Neuronal stem cell (in vitro differentiated cells): Measurements from ENCODE around the gene TRIP13.
"Not testable (repeated sequence)": the region's sequence is repeated elsewhere in the genome, so short reads cannot be mapped to it uniquely, and the experiment has no call there.

Source experiments
- DNase-seq: peaks from one replicate; pipeline ENCODE4 v3.0.0-alpha.2; 2013; ENCODE audit warnings: low spot score
- H2AFZ ChIP-seq: one replicate; pipeline ENCODE4 v1.6.1; 2013; ENCODE audit warnings: mild to moderate bottlenecking, low read length, inconsistent platforms
- H2AK5ac ChIP-seq: 2 replicates; pipeline ENCODE4 v1.6.1; 2013; ENCODE audit warnings: low read depth, mild to moderate bottlenecking, inconsistent platforms, low read length, moderate library complexity, mixed read lengths
- H2BK120ac ChIP-seq: 2 replicates; pipeline ENCODE4 v1.6.1; 2013; ENCODE audit warnings: low read depth, mild to moderate bottlenecking, inconsistent platforms, low read length, moderate library complexity, mixed read lengths
- H2BK12ac ChIP-seq: one replicate; pipeline ENCODE4 v1.6.1; 2013; ENCODE audit warnings: low read length, inconsistent platforms
- H2BK15ac ChIP-seq: 2 replicates; pipeline ENCODE4 v1.6.1; 2013; ENCODE audit warnings: mild to moderate bottlenecking, low read length, inconsistent platforms, mixed read lengths
- H2BK5ac ChIP-seq: one replicate; pipeline ENCODE4 v1.6.1; 2013; ENCODE audit warnings: inconsistent platforms, mild to moderate bottlenecking, low read length, moderate library complexity
- H3K14ac ChIP-seq: one replicate; pipeline ENCODE4 v1.6.1; 2013; ENCODE audit warnings: low read length, inconsistent platforms
- H3K18ac ChIP-seq: 2 replicates; pipeline ENCODE4 v1.6.1; 2013; ENCODE audit warnings: low read length, inconsistent platforms
- H3K23ac ChIP-seq: 2 replicates; pipeline ENCODE4 v1.6.1; 2013; ENCODE audit warnings: low read depth, mild to moderate bottlenecking, mixed read lengths, low read length, inconsistent platforms; ENCODE audit not compliant: poor library complexity
- H3K27ac ChIP-seq: replicated peaks from 3 replicates; pipeline ENCODE4 v1.5.1; 2013; ENCODE audit warnings: low read length, inconsistent platforms
- H3K27me3 ChIP-seq, 3 experiments: 2 replicates each; pipeline ENCODE4 v1.6.1; 2013; ENCODE audit warnings: low read length in 3 of 3, mild to moderate bottlenecking in 2 of 3, inconsistent platforms in 1 of 3, low read depth in 1 of 3, mixed read lengths in 1 of 3, moderate library complexity in 1 of 3; ENCODE audit not compliant: control insufficient read depth in 3 of 3, insufficient read depth in 3 of 3
- H3K36me3 ChIP-seq, 2 donors: replicated peaks in 1 of 2; 2 replicates each; pipeline ENCODE4 v1.6.1; 2013; ENCODE audit warnings: low read length in 2 of 2; ENCODE audit not compliant: control insufficient read depth in 2 of 2, insufficient read depth in 2 of 2
- H3K4ac ChIP-seq: 2 replicates; pipeline ENCODE4 v1.6.1; 2013; ENCODE audit warnings: inconsistent platforms, mild to moderate bottlenecking, low read length, moderate library complexity
- H3K4me1 ChIP-seq, 2 donors: 1 replicate in 1 of 2; 2 replicates in 1 of 2; pipeline ENCODE4 v1.6.1; 2013; ENCODE audit warnings: low read length in 2 of 2, low read depth in 1 of 2; ENCODE audit not compliant: control insufficient read depth in 2 of 2, insufficient read depth in 1 of 2
- H3K4me2 ChIP-seq: one replicate; pipeline ENCODE4 v1.6.1; 2013; ENCODE audit warnings: mild to moderate bottlenecking, low read length, inconsistent platforms; ENCODE audit not compliant: insufficient read depth, poor library complexity, severe bottlenecking
- H3K4me3 ChIP-seq, 2 donors: 2 replicates each; pipeline ENCODE4 v1.5.1; 2013; ENCODE audit warnings: low read length in 2 of 2, mild to moderate bottlenecking in 2 of 2, inconsistent platforms in 1 of 2, moderate library complexity in 1 of 2
- H3K79me1 ChIP-seq: one replicate; pipeline ENCODE4 v1.6.1; 2013; ENCODE audit warnings: low read depth, mild to moderate bottlenecking, inconsistent platforms, low read length, moderate library complexity
- H3K9ac ChIP-seq: one replicate; pipeline ENCODE4 v1.6.1; 2013; ENCODE audit warnings: mild to moderate bottlenecking, low read depth, low read length, inconsistent platforms; ENCODE audit not compliant: poor library complexity
- H3K9me3 ChIP-seq, 2 donors: replicated peaks in 1 of 2; 2 replicates each; pipeline versions ENCODE3 to v1.6.1; 2013; ENCODE audit warnings: low read length in 2 of 2, mild to moderate bottlenecking in 2 of 2, inconsistent platforms in 1 of 2, low read depth in 1 of 2, mixed read lengths in 1 of 2, moderate library complexity in 1 of 2; ENCODE audit not compliant: control insufficient read depth in 2 of 2, insufficient read depth in 1 of 2
- H4K8ac ChIP-seq: one replicate; pipeline ENCODE4 v1.6.1; 2013; ENCODE audit warnings: low read depth, mild to moderate bottlenecking, inconsistent platforms, low read length, moderate library complexity
- H4K91ac ChIP-seq: one replicate; pipeline ENCODE4 v1.6.1; 2013; ENCODE audit warnings: low read length, low read depth, mild to moderate bottlenecking, inconsistent platforms; ENCODE audit not compliant: poor library complexity
- WGBS, 2 donors: extraction: QIAGEN DNeasy Blood & Tissue Kit; methylation state at CpG; one replicate each; pipeline ENCODE4 v1.1.7; 2013; ENCODE audit warnings: missing lambda C conversion rate in 2 of 2, mixed read lengths in 1 of 2; ENCODE audit not compliant: insufficient read length in 2 of 2, insufficient replicate concordance in 1 of 2; ENCODE audit errors: extremely low coverage in 2 of 2; 5-methylcytosine and 5-hydroxymethylcytosine counted together

TRIP13 gene

GRCh38 chr5:847736-848135, 44.9 kb upstream of the TRIP13 start:
- not testable (repeated sequence) for H3K36me3 ChIP-seq, H3K27ac ChIP-seq, H3K4me3 ChIP-seq, H3K4ac ChIP-seq, H4K91ac ChIP-seq, H3K23ac ChIP-seq, H3K27me3 ChIP-seq, H2AFZ ChIP-seq, H2BK5ac ChIP-seq, H3K4me2 ChIP-seq, H3K9me3 ChIP-seq, H3K14ac ChIP-seq, H2BK12ac ChIP-seq, H2BK15ac ChIP-seq, DNase-seq, H2BK120ac ChIP-seq, H3K9ac ChIP-seq, H3K79me1 ChIP-seq, H4K8ac ChIP-seq, H3K18ac ChIP-seq, H2AK5ac ChIP-seq
- no CpG with 5 or more reads among the region's 7 CpGs for WGBS, 2 donors
- peaks cover 23 to 28% of the 10 kb centered on the region in 2 donors for H3K4me1 ChIP-seq

- no peak overlapping the region for H2BK5ac ChIP-seq
- DNase-seq = no peak
Measured at GRCh38 chr5:848671-849111, 44.0 kb upstream of the TRIP13 start.

GRCh38 chr5:849651-850301, 42.9 kb upstream of the TRIP13 start:
- H3K79me1 ChIP-seq = peaks cover 2% of the 10 kb centered on the region
- H3K27ac ChIP-seq = no peak overlapping the region
- peak overlapping the region in 1 of 2 donors; percentile 48 for H3K4me3 ChIP-seq
- peak overlapping the region; percentile 98 for H2BK15ac ChIP-seq
- peak overlapping the region; percentile 63 for H3K9ac ChIP-seq
- peak overlapping the region; percentile 9 for H4K91ac ChIP-seq
- H2BK5ac ChIP-seq = peak overlapping the region; percentile 60
- no peak overlapping the region for H3K14ac ChIP-seq
- H3K36me3 ChIP-seq = no peaks in the 10 kb centered on the region
- H2BK120ac ChIP-seq = no peak overlapping the region
- no peaks in the 10 kb centered on the region for H3K27me3 ChIP-seq
- no peaks in the 10 kb centered on the region for H3K9me3 ChIP-seq
- peak overlapping the region; percentile 87 for H2AK5ac ChIP-seq
- peak overlapping the region; percentile 78 for H3K18ac ChIP-seq
- peak; percentile 58 for DNase-seq
- H2AFZ ChIP-seq = peak overlapping the region; percentile 85
- peak overlapping the region; percentile 25 for H3K23ac ChIP-seq
- no peak overlapping the region for H4K8ac ChIP-seq
- peaks cover 23 to 24% of the 10 kb centered on the region in 2 donors for H3K4me1 ChIP-seq
- WGBS, 2 donors = no CpG with 5 or more reads among the region's 20 CpGs
- no peak overlapping the region for H3K4ac ChIP-seq
- H2BK12ac ChIP-seq = no peak overlapping the region
- no peak overlapping the region for H3K4me2 ChIP-seq

More at GRCh38 chr5:848671-849111, 44.0 kb upstream of the TRIP13 start:
- Histone ChIP-seq H3K23ac (peak overlapping the region; percentile 75), H4K8ac (no peak overlapping the region), H3K79me1 (no peaks in the 10 kb centered on the region), H3K27me3 (no peaks in the 10 kb centered on the region), H3K4me3 (no peak overlapping the region), H4K91ac (peak overlapping the region; percentile 79), H3K4me1 (peaks cover 23 to 28% of the 10 kb centered on the region in 2 donors), H2AFZ (no peak overlapping the region), H3K9ac (peak overlapping the region; percentile 72), H2BK12ac (peak overlapping the region; percentile 75), H3K9me3 (no peaks in the 10 kb centered on the region), H3K36me3 (no peaks in the 10 kb centered on the region), H2BK15ac (peak overlapping the region; percentile 30), H3K4ac (peak overlapping the region; percentile 58), H3K18ac (peak overlapping the region; percentile 78), H2AK5ac (peak overlapping the region; percentile 93), H2BK120ac (peak overlapping the region; percentile 95), H3K4me2 (no peak overlapping the region), H3K27ac (no peak overlapping the region), H3K14ac (peak overlapping the region; percentile 99)
- no CpG with 5 or more reads among the region's 14 CpGs for WGBS, 2 donors

GRCh38 chr5:850511-851006, 42.1 kb upstream of the TRIP13 start, which contains the start of gene ZDHHC11:
TSS of gene ZDHHC11 (minus strand) at chr5:850986. CDS start at chr5:850602, 384 bp downstream.
- H3K4ac ChIP-seq = no peak within 1 kb of the TSS
- H3K4me3 ChIP-seq = peak within 1 kb of the TSS in 1 of 2 donors; percentile 48
- H3K79me1 ChIP-seq = peaks cover 2% of the 10 kb centered on the region
- DNase-seq = no peak
- no peak within 1 kb of the TSS for H3K4me2 ChIP-seq
- H3K4me1 ChIP-seq = peaks cover 20 to 23% of the 10 kb centered on the region in 2 donors
- peak within 1 kb of the TSS; percentile 90 for H3K14ac ChIP-seq
- H2AK5ac ChIP-seq = peak within 1 kb of the TSS; percentile 87
- H3K36me3 ChIP-seq = no peaks in the 10 kb centered on the region
- H2BK120ac ChIP-seq = no peak within 1 kb of the TSS
- peak within 1 kb of the TSS; percentile 98 for H2BK15ac ChIP-seq
- no CpG with 5 or more reads among the region's 27 CpGs for WGBS, 2 donors
- H2BK5ac ChIP-seq = peak within 1 kb of the TSS; percentile 60
- H3K9me3 ChIP-seq = no peaks in the 10 kb centered on the region
- no peak within 1 kb of the TSS for H2AFZ ChIP-seq
- H4K91ac ChIP-seq = peak within 1 kb of the TSS; percentile 9
- H3K9ac ChIP-seq = peak within 1 kb of the TSS; percentile 63
- no peak within 1 kb of the TSS for H3K27ac ChIP-seq
- no peaks in the 10 kb centered on the region for H3K27me3 ChIP-seq
- H3K23ac ChIP-seq = peak within 1 kb of the TSS; percentile 91
- H3K18ac ChIP-seq = peak within 1 kb of the TSS; percentile 78
- H4K8ac ChIP-seq = no peak within 1 kb of the TSS
- peak within 1 kb of the TSS; percentile 73 for H2BK12ac ChIP-seq
